ENCODE measurements around the gene ROR2.

ROR2 gene

GRCh38 chr9:91884153-91884552 lies 65.9 kb downstream of the ROR2 start:
- no peak for DNase-seq (ENCODE audit: low read depth)
- TF ChIP-seq CTCF (IDR thresholded peaks at IDR 0.05; ENCODE audit: low read depth, low read length, missing control alignments): no peak
- H3K4me3 ChIP-seq (ENCODE audit: low read depth, low read length): no peak overlapping the region

GRCh38 chr9:91883503-91883902 lies 66.5 kb downstream of the ROR2 start:
- no peak for DNase-seq (ENCODE audit: low read depth)
- no peak for TF ChIP-seq CTCF (IDR thresholded peaks at IDR 0.05; ENCODE audit: low read depth, low read length, missing control alignments)
- no peak overlapping the region for H3K4me3 ChIP-seq (ENCODE audit: low read depth, low read length)

GRCh38 chr9:91882627-91883026 lies 67.4 kb downstream of the ROR2 start:
- no peak for DNase-seq (ENCODE audit: low read depth)
- TF ChIP-seq CTCF (IDR thresholded peaks at IDR 0.05; ENCODE audit: low read depth, low read length, missing control alignments): peak; percentile 25
- H3K4me3 ChIP-seq (ENCODE audit: low read depth, low read length): no peak overlapping the region

- H3K4me3 ChIP-seq (ENCODE audit: low read depth, low read length): no peak overlapping the region
- TF ChIP-seq CTCF (IDR thresholded peaks at IDR 0.05; ENCODE audit: low read depth, low read length, missing control alignments): no peak
- DNase-seq (ENCODE audit: low read depth): no peak
Measured at GRCh38 chr9:91880378-91880972, 69.6 kb downstream of the ROR2 start.

- no peak for DNase-seq (ENCODE audit: low read depth)
- no peak overlapping the region for H3K4me3 ChIP-seq (ENCODE audit: low read depth, low read length)
- no peak for TF ChIP-seq CTCF (IDR thresholded peaks at IDR 0.05; ENCODE audit: low read depth, low read length, missing control alignments)
Measured at GRCh38 chr9:91879231-91879630, 70.8 kb downstream of the ROR2 start.

- DNase-seq (ENCODE audit: low read depth): no peak
- TF ChIP-seq CTCF (IDR thresholded peaks at IDR 0.05; ENCODE audit: low read depth, low read length, missing control alignments): no peak
- H3K4me3 ChIP-seq (ENCODE audit: low read depth, low read length): no peak overlapping the region
Measured at GRCh38 chr9:91873637-91874051, 76.4 kb downstream of the ROR2 start.

GRCh38 chr9:91868732-91869391 lies 81.2 kb downstream of the ROR2 start:
- no peak for TF ChIP-seq CTCF (IDR thresholded peaks at IDR 0.05; ENCODE audit: low read depth, low read length, missing control alignments)
- no peak for DNase-seq (ENCODE audit: low read depth)
- H3K4me3 ChIP-seq (ENCODE audit: low read depth, low read length): no peak overlapping the region

All from GM12864 (cell line).